NCI-H1048 (cell line): ENCODE measurements around the gene LMOD1.
A peak's percentile ranks its signal among the peaks of the same experiment; 100 is the strongest.
"Not testable (repeated sequence)": the region's sequence is repeated elsewhere in the genome, so short reads cannot be mapped to it uniquely, and the experiment has no call there.

Experiments
- DNase-seq: peaks from one replicate; lab custom pipeline; 2025; lab: John Stamatoyannopoulos, UW

The LMOD1 gene

GRCh38 chr1:201914456-201915235, 31.7 kb downstream of the LMOD1 start:
- DNase-seq: no peak

DNA sequence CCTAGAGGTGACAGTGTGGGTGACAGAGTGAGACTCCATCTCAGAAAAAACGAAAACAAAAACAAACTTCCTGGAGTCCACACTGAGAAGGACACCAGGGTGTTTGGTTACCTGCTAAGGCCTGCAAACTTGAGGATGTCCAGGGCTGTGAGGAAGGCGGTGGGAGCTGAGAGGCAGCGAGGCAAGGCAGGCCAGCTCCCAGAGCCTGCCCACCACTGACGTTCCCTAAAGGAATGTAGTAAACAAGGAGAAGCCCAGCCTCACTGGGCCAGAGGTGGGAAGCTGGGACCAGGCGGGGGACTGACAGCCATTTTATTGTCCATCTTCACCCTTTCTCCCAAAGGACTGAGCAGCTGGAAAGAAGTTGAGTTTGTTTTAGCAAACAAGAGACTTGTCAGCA, 33.5 kb downstream of the LMOD1 start:
- no peak for DNase-seq

GRCh38 chr1:201911826-201912571, 34.3 kb downstream of the LMOD1 start:
- DNase-seq: no peak

DNA sequence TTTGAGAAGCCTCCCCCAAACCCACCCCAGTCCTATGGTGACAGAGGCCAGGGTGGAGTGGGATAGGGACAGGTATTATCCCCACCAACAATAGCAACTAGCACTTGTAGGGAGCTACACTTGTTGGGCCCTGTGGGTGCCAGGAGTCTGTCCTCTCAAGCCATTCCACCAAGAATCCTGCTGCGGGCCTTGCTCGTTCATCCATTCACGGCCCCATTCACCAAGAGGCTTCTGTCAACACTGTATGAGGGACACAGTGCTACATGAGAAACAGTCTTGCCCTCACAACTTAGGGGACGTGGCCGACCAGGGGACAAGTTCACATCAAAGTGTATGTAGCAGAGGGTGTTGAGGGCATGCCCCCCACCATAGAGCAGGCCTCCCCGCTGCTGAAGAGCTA, 38.7 kb downstream of the LMOD1 start:
- DNase-seq: no peak

GRCh38 chr1:201906336-201906735, 40.0 kb downstream of the LMOD1 start:
- DNase-seq: no peak

DNA sequence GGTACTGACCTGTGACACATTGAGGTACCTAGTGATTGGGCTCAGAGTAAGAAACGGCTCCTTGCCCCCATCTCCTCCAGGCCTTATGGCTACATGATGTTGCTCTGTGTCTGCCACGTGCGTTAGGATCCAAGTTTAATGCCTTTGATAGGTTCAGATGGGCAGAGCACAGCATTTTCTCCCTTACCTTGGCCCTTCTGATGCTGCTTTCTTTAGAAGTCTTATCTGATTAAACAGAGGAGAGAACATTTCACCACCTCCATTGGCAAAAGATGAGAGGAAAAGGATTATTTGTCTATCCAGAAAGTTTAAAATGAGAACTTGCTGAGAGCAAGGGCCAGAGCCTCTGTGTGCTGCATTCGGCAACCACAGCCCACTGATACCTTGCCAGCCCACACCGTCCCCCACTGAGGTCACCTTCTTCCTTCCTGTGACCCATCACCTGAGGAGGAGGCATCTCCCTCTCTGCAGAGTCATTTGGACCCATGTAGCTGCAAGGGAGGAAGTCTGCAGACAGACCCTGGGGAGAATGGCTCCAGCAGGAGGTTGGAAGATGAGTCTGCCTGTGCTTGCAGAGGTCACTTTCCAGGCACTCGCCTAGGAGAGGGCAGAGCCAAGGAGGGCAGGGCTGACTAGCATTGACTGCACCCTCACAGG, 41.0 kb downstream of the LMOD1 start:
- DNase-seq: no peak

- DNase-seq: no peak
These were observed 41.8 kb downstream of the LMOD1 start for GRCh38 chr1:201904579-201904978.

DNA sequence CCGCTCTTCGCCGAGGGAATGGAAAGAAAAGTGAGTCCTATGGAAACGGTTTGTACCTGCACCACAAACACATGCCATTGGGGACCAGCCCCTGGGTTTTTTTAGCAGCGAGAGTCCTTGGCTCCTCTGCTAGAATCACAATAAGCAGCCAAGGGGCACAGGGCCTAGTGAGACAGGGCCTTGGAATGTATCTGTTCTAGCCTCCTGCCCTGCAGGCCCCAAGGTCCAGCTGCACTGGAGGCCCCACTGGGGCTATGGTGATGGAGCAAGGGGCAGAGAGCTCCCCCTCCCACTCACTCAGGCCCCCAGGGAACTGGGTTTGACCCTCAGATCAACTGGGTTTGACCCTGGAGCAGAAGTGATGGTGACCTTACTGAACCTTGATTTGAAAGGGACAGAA, 43.2 kb downstream of the LMOD1 start:
- DNase-seq: no peak

DNA sequence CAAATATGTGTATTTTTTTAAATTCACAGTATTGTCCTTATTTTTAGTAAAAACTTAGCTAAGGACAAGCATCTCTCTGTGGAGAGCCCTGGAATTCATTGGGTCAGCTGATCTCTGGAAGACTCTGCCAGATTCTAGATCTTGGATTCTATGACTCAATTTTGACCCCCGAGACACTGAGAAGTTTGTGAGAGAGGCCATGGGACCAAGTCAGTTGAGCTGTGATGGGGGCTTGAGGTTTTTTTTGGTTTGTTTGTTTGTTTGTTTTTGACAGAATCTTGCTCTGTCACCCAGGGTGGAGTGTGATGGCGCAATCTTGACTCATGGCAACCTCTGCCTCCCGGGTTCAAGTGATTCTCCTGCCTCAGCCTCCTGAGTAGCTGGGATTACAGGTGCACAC, 44.1 kb downstream of the LMOD1 start:
- DNase-seq: no peak

DNA sequence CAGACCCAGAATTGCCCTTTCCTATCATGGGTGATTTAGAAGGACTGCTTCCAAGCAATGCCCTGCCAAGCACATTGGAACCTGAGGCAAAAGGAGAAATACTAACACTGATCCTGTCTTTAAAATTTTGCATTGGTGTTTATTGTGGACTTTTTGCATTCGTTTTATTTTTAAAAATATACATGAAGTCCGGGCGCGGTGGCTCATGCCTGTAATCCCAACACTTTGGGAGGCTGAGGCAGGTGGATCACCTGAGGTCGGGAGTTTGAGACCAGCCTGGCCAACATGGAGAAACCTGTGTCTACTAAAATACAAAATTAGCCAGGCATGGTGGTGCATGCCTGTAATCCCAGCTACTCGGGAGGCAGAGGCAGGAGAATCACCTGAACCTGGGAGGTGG, 45.3 kb downstream of the LMOD1 start:
- DNase-seq: not testable (repeated sequence)

DNA sequence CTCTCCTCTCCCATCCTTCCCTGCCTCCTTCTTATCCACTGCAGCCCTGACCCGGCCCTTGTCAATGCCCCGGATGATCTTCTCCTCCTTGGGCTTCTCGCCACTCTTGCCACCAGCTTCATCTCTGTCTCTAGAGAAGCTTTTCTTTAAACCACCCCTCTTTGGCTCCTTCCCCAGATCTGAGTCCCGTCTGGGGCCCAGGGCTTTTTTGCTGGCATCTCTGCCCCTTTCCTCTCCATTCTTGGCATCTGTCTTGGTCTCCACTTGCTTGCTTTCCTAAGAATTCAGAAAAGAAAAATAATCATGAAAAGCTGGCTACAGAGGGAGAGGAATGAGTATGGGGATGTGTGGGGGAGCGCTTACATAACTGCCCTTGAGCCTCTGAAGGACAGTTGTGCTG, 45.9 kb downstream of the LMOD1 start:
- DNase-seq: no peak

DNA sequence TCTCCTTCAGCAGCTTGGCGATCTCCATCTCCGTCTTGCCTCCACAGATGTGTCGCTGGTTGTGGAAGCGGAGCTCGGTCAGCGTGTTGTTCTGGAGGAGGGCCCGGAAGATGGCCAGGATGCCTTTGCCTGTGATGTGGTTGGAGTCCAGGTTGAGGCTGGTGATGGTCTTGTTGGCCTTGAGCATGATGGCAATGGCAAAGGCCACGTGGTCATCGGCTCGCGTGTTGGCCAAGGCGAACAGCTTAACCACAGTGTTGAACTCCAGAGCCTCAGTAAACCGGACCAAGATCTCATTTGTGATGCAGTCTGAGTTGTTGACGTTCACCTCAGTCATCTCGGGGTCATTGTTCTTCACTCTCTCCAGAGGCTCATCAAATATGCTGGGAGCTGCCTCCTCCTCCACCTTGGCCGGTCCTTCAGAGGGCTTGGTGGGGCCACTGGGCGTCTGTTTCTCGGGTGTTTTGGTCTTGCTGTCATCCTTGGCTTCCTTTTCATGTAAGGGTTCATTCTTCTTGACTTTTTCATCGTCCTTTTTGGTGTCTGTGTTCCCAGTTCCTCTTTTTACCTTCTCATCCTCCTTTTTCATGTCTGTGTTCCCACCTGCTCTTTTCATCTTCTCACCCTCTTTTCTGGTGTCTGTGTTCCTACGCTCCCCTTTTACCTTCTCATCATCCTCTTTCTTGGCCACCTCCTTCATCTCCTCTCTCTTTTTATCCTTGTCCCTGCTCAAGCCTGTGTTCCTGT, 46.5 kb downstream of the LMOD1 start:
- no peak for DNase-seq

GRCh38 chr1:201898992-201899391, 47.4 kb downstream of the LMOD1 start:
- DNase-seq: no peak

DNA sequence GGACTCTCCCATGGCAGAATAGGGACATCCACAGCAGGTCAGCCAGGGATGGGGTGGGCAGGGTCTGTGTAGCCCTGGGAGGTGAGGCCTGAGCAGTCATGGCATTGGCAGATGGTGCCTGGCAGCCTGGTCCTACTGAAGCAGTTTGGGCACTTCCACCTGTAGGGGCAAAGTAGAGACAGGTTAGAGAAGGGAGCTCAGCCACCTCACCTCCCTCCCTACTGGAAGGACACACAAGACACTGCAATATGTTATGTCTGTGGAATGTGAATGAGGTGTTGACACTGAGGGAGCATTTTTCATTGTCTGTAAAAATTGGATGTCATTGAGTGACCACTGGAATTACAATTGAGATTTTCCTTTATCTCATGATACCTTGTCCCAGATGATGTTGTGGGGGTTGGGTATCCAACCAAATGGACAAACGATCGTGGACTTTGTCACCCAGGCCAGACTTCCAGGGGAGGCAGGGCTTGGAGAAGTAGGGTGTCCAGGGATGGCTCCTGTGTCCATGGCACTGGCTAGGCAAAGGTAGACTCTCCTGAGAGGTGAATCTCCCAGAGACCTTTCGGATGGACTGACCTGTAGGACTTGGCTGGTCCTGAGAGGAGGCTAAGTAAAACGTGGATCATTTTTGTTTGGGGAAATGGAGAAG, 48.0 kb downstream of the LMOD1 start:
- no peak for DNase-seq

DNA sequence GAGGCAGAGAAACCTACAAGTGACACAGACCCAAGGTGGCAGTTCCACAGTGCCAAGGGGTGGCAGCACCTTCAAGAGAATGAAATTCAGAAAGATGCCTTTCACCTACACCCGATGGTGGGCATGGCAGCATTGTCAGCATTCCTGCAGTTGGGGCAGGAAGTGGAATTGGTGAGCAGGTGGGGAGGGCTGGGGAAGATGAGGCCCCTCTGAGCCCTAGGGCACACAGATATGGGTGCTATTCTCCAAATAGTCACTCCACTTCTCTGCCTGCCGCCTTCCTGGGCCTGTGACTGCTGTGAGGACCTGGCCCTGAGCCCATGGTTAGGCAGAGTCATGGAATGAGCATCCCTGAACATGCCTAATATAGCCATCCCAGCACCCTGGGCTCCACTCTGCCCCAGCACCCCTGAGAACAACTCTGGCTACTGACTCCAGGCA, 49.4 kb downstream of the LMOD1 start:
- no peak for DNase-seq

DNA sequence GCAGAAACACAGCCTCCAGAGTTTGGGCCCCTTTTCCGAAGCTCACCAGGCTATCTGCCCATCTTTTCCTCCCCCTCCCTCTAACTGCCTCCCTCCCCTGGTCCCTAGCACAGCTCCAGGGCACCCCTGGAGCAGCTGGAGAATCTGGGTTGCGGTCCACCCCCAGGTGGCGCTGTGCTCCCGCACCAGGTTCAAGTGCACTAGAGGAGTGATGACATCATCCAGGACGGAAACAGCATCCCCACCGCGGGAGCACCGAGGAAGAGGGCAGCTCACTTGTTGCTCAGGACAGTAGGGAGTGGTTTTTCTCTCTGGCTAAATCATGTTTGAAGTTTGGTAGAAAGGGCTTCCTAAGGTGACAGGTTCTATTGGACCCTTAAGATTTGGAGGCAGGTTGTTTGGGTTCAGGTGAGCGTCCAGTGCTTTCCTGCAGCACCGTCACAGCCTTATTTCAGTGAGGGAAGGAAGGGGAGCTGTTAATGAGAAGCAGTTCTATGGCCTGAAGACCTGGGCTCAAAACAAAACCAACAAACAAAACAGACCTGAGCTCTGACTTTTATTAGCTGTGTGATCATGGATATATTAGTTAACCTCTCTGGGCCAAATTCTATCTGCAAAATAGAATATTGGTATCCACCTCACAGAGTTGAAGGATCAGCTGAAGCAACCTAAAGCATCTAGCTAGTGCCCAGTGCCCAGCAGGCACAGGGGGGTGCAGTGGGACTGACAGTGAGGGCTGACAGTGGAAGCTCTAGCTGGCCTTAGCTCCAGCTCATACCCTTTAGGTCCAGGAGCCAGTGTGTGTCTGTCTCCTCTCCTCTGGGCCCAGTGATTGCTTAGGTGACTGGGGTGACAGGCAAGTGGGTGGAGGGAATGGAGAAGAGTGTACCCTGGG, 50.2 kb downstream of the LMOD1 start:
- DNase-seq: peak; percentile 81

- DNase-seq: no peak
These were observed 51.2 kb downstream of the LMOD1 start for GRCh38 chr1:201895120-201895665.

- DNase-seq: no peak
These were observed 51.8 kb downstream of the LMOD1 start for GRCh38 chr1:201894343-201895119.

DNA sequence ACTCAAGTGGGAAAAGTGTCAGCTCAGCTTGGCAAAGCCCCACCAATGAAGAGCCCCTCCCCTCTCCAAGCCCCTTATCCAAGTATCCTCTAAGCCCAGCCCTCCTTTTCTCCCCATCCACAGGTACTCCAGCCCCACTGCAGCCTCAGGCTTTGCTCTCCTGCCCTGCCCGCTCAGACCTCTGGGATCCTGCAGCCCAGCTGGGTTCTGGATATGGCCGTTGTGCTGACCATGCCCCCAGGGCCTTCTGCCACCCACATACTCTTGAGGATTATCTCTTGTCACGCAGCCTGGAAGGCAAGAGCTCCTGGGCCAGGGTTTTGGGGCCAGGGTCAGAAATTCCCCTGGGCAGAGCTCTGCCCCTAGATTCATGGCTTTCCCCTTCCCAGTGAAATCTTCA, 52.9 kb downstream of the LMOD1 start:
- no peak for DNase-seq

- DNase-seq: no peak
These were observed 54.1 kb downstream of the LMOD1 start for GRCh38 chr1:201892211-201892610.
